Epithelial cell of proximal tubule (primary cell): ENCODE measurements around the gene LRRN3. TPM values are rescaled to one million over a fixed set of nuclear protein-coding genes. Genes with fewer than 3 reads are reported as not detected.
"Not testable (repeated sequence)": the region's sequence is repeated elsewhere in the genome, so short reads cannot be mapped to it uniquely, and the experiment has no call there.

Source experiments
- DNase-seq: peaks from one replicate; pipeline ENCODE4 v3.0.0-alpha.2; 2011; ENCODE audit warnings: low read depth
- H3K4me3 ChIP-seq: 2 replicates; pipeline ENCODE4 v1.5.1; 2011; ENCODE audit warnings: low read depth, mild to moderate bottlenecking, low read length
- CTCF ChIP-seq: conservative IDR thresholded peaks from 2 replicates; pipeline ENCODE4 v1.5.1; 2012; ENCODE audit warnings: low read depth, mild to moderate bottlenecking, low read length
- total RNA-seq: library from RNA; depleted of rRNA; stranded (reverse); fragments of >200 nt; gene quantifications from 2 replicates; pipeline ENCODE4 v1.2.3, GENCODE V29; 2015

LRRN3 gene
- total RNA-seq, 1 donor from 2014 or later: not detected

GRCh38 chr7:111067251-111067650, 23.7 kb upstream of the LRRN3 start:
- DNase-seq: no peak
- no peak for TF ChIP-seq CTCF
- H3K4me3 ChIP-seq: no peak overlapping the region

GRCh38 chr7:111067682-111068081, 23.2 kb upstream of the LRRN3 start:
- no peak for DNase-seq
- H3K4me3 ChIP-seq: no peak overlapping the region
- TF ChIP-seq CTCF: no peak

- no peak overlapping the region for H3K4me3 ChIP-seq
- no peak for TF ChIP-seq CTCF
Observed at GRCh38 chr7:111068618-111069017, 22.3 kb upstream of the LRRN3 start.

DNA sequence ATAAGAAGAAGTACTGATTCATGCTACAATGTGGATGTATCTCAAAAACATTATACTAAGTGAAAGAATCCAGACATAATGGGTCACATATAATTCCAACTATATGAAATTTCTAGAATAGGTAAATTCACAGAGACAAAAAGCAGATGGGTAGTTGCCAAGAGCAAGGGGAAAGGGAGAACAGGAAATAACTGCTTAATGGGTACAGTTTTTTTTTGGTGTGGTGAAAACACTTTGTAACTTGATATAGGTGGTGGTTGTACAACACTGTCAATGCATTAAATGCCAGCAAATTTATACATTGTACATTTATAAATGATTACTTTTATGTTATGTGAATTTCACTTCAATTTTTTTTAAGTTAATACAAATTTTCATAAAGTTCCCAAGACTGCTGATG, 19.4 kb upstream of the LRRN3 start:
- no peak for DNase-seq
- no peak for TF ChIP-seq CTCF
- no peak overlapping the region for H3K4me3 ChIP-seq

More at GRCh38 chr7:111068618-111069017, 22.3 kb upstream of the LRRN3 start:
- DNase-seq: no peak

GRCh38 chr7:111072658-111073057, 18.3 kb upstream of the LRRN3 start:
- not testable (repeated sequence) for DNase-seq, H3K4me3 ChIP-seq

GRCh38 chr7:111074071-111074747, 16.7 kb upstream of the LRRN3 start:
- no peak for TF ChIP-seq CTCF
- DNase-seq: no peak
- H3K4me3 ChIP-seq: no peak overlapping the region

- DNase-seq: no peak
- H3K4me3 ChIP-seq: no peak overlapping the region
- no peak for TF ChIP-seq CTCF
Observed at GRCh38 chr7:111074748-111075146, 16.2 kb upstream of the LRRN3 start.
